ENCODE data around the gene MEX3C.

DNA sequence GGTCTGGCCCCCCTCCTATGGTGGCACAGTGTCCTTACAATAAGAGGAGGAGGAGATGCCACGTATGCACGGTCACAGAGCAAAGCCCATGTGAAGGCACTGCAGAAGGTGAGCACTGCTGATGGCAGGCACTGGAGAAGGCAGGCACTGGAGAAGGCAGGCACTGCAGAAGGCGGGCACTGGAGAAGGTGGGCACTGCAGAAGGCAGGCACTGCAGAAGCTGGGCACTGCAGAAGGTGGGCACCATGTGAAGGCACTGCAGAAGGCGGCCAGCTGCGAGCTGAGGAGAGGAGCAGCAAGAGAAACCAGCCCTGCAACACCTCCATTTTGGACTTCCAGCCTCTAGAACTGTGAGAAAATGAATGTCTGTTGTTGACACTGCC lies 46.3 kb downstream of the MEX3C start:
- TF ChIP-seq, protein P1, sequence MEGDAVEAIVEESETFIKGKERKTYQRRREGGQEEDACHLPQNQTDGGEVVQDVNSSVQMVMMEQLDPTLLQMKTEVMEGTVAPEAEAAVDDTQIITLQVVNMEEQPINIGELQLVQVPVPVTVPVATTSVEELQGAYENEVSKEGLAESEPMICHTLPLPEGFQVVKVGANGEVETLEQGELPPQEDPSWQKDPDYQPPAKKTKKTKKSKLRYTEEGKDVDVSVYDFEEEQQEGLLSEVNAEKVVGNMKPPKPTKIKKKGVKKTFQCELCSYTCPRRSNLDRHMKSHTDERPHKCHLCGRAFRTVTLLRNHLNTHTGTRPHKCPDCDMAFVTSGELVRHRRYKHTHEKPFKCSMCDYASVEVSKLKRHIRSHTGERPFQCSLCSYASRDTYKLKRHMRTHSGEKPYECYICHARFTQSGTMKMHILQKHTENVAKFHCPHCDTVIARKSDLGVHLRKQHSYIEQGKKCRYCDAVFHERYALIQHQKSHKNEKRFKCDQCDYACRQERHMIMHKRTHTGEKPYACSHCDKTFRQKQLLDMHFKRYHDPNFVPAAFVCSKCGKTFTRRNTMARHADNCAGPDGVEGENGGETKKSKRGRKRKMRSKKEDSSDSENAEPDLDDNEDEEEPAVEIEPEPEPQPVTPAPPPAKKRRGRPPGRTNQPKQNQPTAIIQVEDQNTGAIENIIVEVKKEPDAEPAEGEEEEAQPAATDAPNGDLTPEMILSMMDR (IDR thresholded peaks at IDR 0.05), result no peak
- no peak for TF ChIP-seq POLR2A (IDR thresholded peaks at IDR 0.05)
